ENCODE data around the gene BHLHE40. TPM values are rescaled to one million over a fixed set of nuclear protein-coding genes. Genes with fewer than 3 reads are reported as not detected.

BHLHE40 gene
- total RNA-seq, 1 donor = 22.9 TPM

GRCh38 chr3:4938281-4938982 is 40.8 kb upstream of the BHLHE40 start:
- no peak for TF ChIP-seq CTCF (IDR thresholded peaks at IDR 0.05; ENCODE audit: insufficient read depth, low read length)
- H3K4me3 ChIP-seq (ENCODE audit: low read depth, low read length) = no peak overlapping the region
- DNase-seq (ENCODE audit: low read depth) = no peak

GRCh38 chr3:4939276-4939675 is 40.0 kb upstream of the BHLHE40 start:
- no peak for TF ChIP-seq CTCF (IDR thresholded peaks at IDR 0.05; ENCODE audit: insufficient read depth, low read length)
- DNase-seq (ENCODE audit: low read depth) = no peak
- no peak overlapping the region for H3K4me3 ChIP-seq (ENCODE audit: low read depth, low read length)

DNA sequence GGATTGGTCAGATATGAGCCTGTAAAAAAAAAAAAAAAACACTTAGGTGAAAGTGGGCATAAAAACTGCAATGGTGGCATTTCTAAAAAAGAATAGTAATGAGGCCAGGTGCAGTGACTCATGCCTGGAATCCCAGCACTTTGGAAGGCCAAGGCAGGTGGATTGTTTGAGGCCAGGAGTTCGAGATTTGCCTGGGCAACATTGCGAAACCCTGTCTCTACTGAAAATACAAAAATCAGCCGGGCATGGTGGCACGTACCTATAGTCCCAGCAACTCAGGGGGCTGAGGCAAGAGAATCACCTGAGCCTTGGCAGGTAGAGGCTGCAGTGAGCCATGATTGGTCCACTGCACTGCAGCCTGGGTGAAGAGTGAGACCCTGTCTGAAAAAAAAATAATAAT is 38.3 kb upstream of the BHLHE40 start:
- no peak for DNase-seq (ENCODE audit: low read depth)
- H3K4me3 ChIP-seq (ENCODE audit: low read depth, low read length) = no peak overlapping the region
- no peak for TF ChIP-seq CTCF (IDR thresholded peaks at IDR 0.05; ENCODE audit: insufficient read depth, low read length)

DNA sequence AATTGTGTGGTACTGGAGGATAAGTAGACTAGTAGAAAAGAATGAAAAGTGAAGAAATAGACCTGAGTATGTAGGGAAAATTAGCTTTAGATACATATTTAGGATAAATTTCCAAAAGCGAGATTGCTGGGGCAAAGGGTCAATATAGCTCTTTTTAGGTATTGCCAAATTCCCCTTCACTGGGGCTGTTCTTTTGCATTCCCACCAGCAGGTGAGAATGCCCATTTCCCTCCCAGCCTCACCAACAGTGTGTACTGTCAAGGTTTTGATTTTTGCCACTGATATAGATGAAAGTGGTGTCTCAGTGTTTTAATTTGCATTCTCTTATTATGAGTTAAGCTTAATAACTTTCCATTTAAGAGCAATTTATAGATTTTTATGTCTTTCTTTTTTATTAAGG is 35.7 kb upstream of the BHLHE40 start:
- no peak overlapping the region for H3K4me3 ChIP-seq (ENCODE audit: low read depth, low read length)
- no peak for DNase-seq (ENCODE audit: low read depth)
- peak; percentile 48 for TF ChIP-seq CTCF (IDR thresholded peaks at IDR 0.05; ENCODE audit: insufficient read depth, low read length)

DNA sequence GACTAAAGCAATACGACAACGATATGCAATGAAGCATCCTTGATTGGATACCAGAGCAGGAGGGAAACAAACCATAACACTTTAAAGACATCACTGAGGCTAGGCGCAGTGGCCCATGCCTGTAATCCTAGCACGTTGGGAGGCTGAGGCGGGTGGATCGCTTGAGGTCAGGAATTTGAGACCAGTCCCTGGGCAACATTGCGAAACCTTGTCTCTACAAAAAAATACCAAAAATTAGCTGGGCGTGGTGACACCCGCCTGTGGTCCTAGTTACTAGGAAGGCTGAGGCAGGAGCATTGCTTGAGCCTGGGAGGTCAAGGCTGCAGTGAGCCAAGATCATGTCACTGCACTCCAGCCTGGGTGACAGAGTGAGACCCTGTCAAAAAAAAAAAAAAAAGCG is 33.9 kb upstream of the BHLHE40 start:
- no peak overlapping the region for H3K4me3 ChIP-seq (ENCODE audit: low read depth, low read length)
- no peak for DNase-seq (ENCODE audit: low read depth)
- TF ChIP-seq CTCF (IDR thresholded peaks at IDR 0.05; ENCODE audit: insufficient read depth, low read length) = no peak

GRCh38 chr3:4947028-4947427 is 32.2 kb upstream of the BHLHE40 start:
- DNase-seq (ENCODE audit: low read depth) = no peak
- TF ChIP-seq CTCF (IDR thresholded peaks at IDR 0.05; ENCODE audit: insufficient read depth, low read length) = no peak

GRCh38 chr3:4948395-4948794 is 30.8 kb upstream of the BHLHE40 start:
- no peak overlapping the region for H3K4me3 ChIP-seq (ENCODE audit: low read depth, low read length)
- no peak for TF ChIP-seq CTCF (IDR thresholded peaks at IDR 0.05; ENCODE audit: insufficient read depth, low read length)
- peak; percentile 28 for DNase-seq (ENCODE audit: low read depth)

More at GRCh38 chr3:4947028-4947427, 32.2 kb upstream of the BHLHE40 start:
- no peak overlapping the region for H3K4me3 ChIP-seq (ENCODE audit: low read depth, low read length)
